ENCODE results near the gene BRCC3. TPM values are rescaled to one million over a fixed set of nuclear protein-coding genes. Genes with fewer than 3 reads are reported as not detected.
"Not testable (repeated sequence)": the region's sequence is repeated elsewhere in the genome, so short reads cannot be mapped to it uniquely, and the experiment has no call there.

Gene BRCC3
- polyA plus RNA-seq, 1 donor = 26.0 TPM

DNA sequence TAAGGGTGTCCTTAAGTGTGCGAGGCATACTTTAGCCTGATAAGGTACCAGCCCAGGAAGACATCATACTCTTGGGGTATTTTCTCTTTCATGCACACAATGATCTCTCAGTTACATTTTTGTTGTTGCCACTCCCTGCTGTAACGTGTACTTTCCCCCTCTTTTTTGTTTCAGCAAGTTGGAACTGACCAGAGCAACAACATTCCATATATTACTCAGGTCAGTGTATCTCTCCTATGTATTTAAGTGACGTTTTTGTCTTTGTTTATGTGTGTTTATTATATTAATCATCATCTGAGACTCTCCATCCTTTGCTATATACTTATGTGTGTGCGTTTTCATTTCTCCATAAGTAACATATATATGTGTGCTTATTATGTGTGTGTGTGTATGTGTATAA, 73.6 kb downstream of the BRCC3 start:
- WGBS (ENCODE audit: insufficient coverage, low lambda C conversion rate) = 20% methylated on average over 1 of the region's 4 CpGs
- H3K4me1 ChIP-seq (ENCODE audit: control insufficient read depth, insufficient read depth, low read length) = no peaks in the 10 kb centered on the region
- H3K27ac ChIP-seq (ENCODE audit: low read length) = no peak overlapping the region
- no peaks in the 10 kb centered on the region for H3K27me3 ChIP-seq (ENCODE audit: control insufficient read depth, insufficient read depth, low read length)
- H3K9me3 ChIP-seq (ENCODE audit: control insufficient read depth, low read depth, low read length) = no peaks in the 10 kb centered on the region
- DNase-seq = no peak
- no peak overlapping the region for H3K4me3 ChIP-seq (ENCODE audit: low read length)
- H3K36me3 ChIP-seq (ENCODE audit: control insufficient read depth, insufficient read depth, low read length) = no peaks in the 10 kb centered on the region

GRCh38 chrX:155147612-155148011, 76.3 kb downstream of the BRCC3 start:
- WGBS (ENCODE audit: insufficient coverage, low lambda C conversion rate) = no CpG with 5 or more reads among the region's 6 CpGs
- H3K27me3 ChIP-seq (ENCODE audit: control insufficient read depth, insufficient read depth, low read length); H3K9me3 ChIP-seq (ENCODE audit: control insufficient read depth, low read depth, low read length); H3K4me1 ChIP-seq (ENCODE audit: control insufficient read depth, insufficient read depth, low read length); H3K36me3 ChIP-seq (ENCODE audit: control insufficient read depth, insufficient read depth, low read length); DNase-seq; H3K27ac ChIP-seq (ENCODE audit: low read length); H3K4me3 ChIP-seq (ENCODE audit: low read length): not testable (repeated sequence)

DNA sequence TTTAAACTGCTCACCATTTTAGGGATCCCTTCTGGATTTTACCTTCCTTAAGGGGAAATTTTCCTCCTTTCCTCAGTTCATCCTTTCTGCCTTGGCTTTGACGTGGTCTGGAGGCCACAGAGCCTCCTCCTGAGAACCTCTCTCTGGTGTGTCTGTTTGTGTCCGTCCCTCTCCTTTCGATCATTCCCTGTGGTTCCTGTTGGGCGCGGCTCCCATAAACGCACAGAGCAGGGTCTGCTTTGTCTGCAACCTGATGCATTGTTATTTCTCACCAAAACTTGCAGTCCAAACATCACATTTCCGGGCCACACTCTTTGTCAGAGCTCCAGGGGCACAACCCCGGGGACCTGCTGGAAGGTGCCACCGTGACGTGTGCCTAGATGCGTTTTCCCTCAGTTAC, 76.9 kb downstream of the BRCC3 start:
- not testable (repeated sequence) for H3K4me3 ChIP-seq (ENCODE audit: low read length); H3K4me1 ChIP-seq (ENCODE audit: control insufficient read depth, insufficient read depth, low read length); H3K9me3 ChIP-seq (ENCODE audit: control insufficient read depth, low read depth, low read length); DNase-seq; H3K36me3 ChIP-seq (ENCODE audit: control insufficient read depth, insufficient read depth, low read length); H3K27me3 ChIP-seq (ENCODE audit: control insufficient read depth, insufficient read depth, low read length); H3K27ac ChIP-seq (ENCODE audit: low read length)
- no CpG with 5 or more reads among the region's 11 CpGs for WGBS (ENCODE audit: insufficient coverage, low lambda C conversion rate)

DNA sequence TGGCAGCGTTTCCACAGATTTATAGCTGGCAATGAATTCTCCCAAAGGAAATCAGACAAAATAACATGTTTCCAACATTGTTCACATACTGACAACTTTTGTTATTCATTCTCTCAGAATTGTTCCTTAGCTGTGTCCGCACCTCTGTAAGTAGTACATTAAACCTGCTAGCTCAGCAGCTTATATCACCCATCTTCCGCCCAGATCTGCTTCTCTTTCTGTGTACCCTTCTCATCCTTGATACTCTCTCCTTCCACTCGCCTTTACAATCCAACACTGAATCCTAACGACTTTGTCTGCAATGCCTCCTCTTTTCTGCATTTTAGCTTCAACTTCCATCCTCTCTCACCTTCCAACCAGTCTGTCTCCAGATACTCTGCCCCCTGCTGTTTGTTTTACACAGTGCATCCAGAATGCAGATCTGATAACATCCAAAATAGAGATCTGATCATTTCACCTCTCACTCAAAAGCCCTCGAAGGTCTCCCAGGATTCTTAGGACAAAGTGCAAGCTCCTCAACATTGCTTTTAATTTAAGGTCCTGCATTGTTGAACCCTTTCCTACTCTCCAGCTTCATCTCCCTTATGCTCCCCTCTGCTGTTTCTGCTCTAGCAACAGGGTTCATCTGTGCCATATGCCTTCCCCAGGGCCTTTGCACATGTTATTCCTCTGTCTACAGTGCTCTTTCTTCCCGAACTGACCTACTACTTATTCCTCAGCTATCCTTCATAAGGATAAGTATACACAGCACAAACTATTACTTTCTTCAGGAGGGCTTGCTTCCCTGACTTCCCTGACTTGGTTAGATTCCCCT, 77.6 kb downstream of the BRCC3 start:
- no peak for DNase-seq
- H3K4me1 ChIP-seq (ENCODE audit: control insufficient read depth, insufficient read depth, low read length) = no peaks in the 10 kb centered on the region
- H3K9me3 ChIP-seq (ENCODE audit: control insufficient read depth, low read depth, low read length) = no peaks in the 10 kb centered on the region
- no peak overlapping the region for H3K27ac ChIP-seq (ENCODE audit: low read length)
- H3K27me3 ChIP-seq (ENCODE audit: control insufficient read depth, insufficient read depth, low read length) = no peaks in the 10 kb centered on the region
- no peak overlapping the region for H3K4me3 ChIP-seq (ENCODE audit: low read length)
- WGBS (ENCODE audit: insufficient coverage, low lambda C conversion rate) = no CpG with 5 or more reads among the region's 7 CpGs
- no peaks in the 10 kb centered on the region for H3K36me3 ChIP-seq (ENCODE audit: control insufficient read depth, insufficient read depth, low read length)

DNA sequence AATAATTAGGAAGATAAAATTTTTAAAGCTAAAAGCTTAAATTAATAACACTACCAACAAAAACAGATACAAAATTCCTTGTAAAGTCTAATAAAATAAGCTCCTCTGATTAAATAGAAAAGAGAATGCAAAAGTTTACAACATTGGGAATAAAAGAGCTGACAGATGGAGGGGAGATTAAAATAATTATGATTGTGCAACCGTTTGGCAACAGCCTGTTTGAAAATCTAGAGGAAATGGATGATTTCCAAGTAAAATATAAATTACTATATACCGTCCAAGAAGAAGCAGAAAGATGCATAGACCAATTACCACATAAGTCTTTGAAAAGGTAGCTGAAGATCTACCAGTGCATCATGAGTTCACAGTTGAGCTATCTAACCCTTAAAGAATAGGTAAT, 98.6 kb downstream of the BRCC3 start:
- 40% methylated on average over 1 of the region's 2 CpGs for WGBS (ENCODE audit: insufficient coverage, low lambda C conversion rate)
- DNase-seq = no peak
- Histone ChIP-seq H3K36me3 (ENCODE audit: control insufficient read depth, insufficient read depth, low read length) (no peaks in the 10 kb centered on the region), H3K4me1 (ENCODE audit: control insufficient read depth, insufficient read depth, low read length) (no peaks in the 10 kb centered on the region), H3K27ac (ENCODE audit: low read length) (no peak overlapping the region), H3K4me3 (ENCODE audit: low read length) (no peak overlapping the region), H3K27me3 (ENCODE audit: control insufficient read depth, insufficient read depth, low read length) (no peaks in the 10 kb centered on the region), H3K9me3 (ENCODE audit: control insufficient read depth, low read depth, low read length) (no peaks in the 10 kb centered on the region)

Other genes with a start within 250 kb of the BRCC3 start
- not detected for gene SMIM9, start 236.8 kb upstream of the BRCC3 start, polyA plus RNA-seq
- gene F8A1, start 185.2 kb upstream of the BRCC3 start, polyA plus RNA-seq = 14.7 TPM
- 2.9 TPM for gene F8, start 48.8 kb upstream of the BRCC3 start, polyA plus RNA-seq
- 94.9 TPM for gene FUNDC2, start 44.7 kb upstream of the BRCC3 start, polyA plus RNA-seq
- gene CMC4, start 372 bp upstream of the BRCC3 start, polyA plus RNA-seq = 9.1 TPM
- 15.2 TPM for gene MTCP1, start 372 bp upstream of the BRCC3 start, polyA plus RNA-seq
- gene VBP1, start 145.0 kb downstream of the BRCC3 start, polyA plus RNA-seq = 43.9 TPM
- gene RAB39B, start 193.0 kb downstream of the BRCC3 start, polyA plus RNA-seq = 1.6 TPM